ENCODE results near the gene SERPINA3. TPM values are rescaled to one million over a fixed set of nuclear protein-coding genes. Genes with fewer than 3 reads are reported as not detected.

Gene SERPINA3
- total RNA-seq, 1 experiment from 2014 or later: 2.3 TPM

DNA sequence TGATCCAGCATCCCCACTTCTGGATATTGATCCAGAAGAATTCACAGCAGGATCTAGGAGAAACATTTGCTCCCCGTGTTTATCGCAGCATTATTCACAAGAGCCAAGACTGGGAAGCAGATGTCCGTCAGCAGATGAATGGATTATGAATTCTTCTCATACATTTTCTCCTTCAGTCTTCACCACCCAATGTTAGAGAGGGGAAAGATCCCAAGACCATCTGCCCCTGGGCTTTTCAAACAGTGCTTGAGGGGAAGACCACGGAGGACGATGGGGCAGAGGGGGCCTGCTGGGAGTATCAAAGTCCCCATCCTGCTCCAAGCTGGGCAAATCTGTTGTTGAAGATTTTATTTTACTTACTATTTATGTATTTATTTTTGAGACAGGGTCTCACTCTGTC lies 41.1 kb downstream of the SERPINA3 start:
- H3K4me3 Mint-ChIP-seq (ENCODE audit: unreplicated experiment): no peak overlapping the region
- H3K27ac Mint-ChIP-seq (ENCODE audit: unreplicated experiment): no peak overlapping the region
- Histone ChIP-seq H3K4me1 (no peaks in the 10 kb centered on the region), H3K36me3 (ENCODE audit: control insufficient read depth, insufficient read depth, low read length) (no peaks in the 10 kb centered on the region), H3K27me3 (replicated peaks; ENCODE audit: control insufficient read depth, insufficient read depth, low read length) (no peaks in the 10 kb centered on the region), H3K9me3 (no peaks in the 10 kb centered on the region), H3K4me3 (ENCODE audit: low read depth, low read length) (no peak overlapping the region)
- H3K4me1 Mint-ChIP-seq (ENCODE audit: low read depth, unreplicated experiment): no peaks in the 10 kb centered on the region
- no peaks in the 10 kb centered on the region for H3K9me3 Mint-ChIP-seq (ENCODE audit: unreplicated experiment)
- DNase-seq: no peak
- peaks cover 3% of the 10 kb centered on the region for H3K27me3 Mint-ChIP-seq (ENCODE audit: insufficient read depth, unreplicated experiment)
- POLR2A ChIA-PET: no interaction called here
- CTCF ChIA-PET: no interaction called here
- no peaks in the 10 kb centered on the region for H3K36me3 Mint-ChIP-seq (ENCODE audit: insufficient read depth, unreplicated experiment)
- TF ChIP-seq, protein P1, sequence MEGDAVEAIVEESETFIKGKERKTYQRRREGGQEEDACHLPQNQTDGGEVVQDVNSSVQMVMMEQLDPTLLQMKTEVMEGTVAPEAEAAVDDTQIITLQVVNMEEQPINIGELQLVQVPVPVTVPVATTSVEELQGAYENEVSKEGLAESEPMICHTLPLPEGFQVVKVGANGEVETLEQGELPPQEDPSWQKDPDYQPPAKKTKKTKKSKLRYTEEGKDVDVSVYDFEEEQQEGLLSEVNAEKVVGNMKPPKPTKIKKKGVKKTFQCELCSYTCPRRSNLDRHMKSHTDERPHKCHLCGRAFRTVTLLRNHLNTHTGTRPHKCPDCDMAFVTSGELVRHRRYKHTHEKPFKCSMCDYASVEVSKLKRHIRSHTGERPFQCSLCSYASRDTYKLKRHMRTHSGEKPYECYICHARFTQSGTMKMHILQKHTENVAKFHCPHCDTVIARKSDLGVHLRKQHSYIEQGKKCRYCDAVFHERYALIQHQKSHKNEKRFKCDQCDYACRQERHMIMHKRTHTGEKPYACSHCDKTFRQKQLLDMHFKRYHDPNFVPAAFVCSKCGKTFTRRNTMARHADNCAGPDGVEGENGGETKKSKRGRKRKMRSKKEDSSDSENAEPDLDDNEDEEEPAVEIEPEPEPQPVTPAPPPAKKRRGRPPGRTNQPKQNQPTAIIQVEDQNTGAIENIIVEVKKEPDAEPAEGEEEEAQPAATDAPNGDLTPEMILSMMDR (IDR thresholded peaks at IDR 0.05; ENCODE audit: insufficient read depth in 1 of 2, low read depth in 1 of 2, low read length in 1 of 2, severe bottlenecking in 1 of 2, unreplicated experiment in 1 of 2): no peak
- intact Hi-C loops (cut with micrococcal nuclease; ENCODE audit: unreplicated experiment): no loop called here
- BruUV-seq (replicated peaks): no TSS peak

DNA sequence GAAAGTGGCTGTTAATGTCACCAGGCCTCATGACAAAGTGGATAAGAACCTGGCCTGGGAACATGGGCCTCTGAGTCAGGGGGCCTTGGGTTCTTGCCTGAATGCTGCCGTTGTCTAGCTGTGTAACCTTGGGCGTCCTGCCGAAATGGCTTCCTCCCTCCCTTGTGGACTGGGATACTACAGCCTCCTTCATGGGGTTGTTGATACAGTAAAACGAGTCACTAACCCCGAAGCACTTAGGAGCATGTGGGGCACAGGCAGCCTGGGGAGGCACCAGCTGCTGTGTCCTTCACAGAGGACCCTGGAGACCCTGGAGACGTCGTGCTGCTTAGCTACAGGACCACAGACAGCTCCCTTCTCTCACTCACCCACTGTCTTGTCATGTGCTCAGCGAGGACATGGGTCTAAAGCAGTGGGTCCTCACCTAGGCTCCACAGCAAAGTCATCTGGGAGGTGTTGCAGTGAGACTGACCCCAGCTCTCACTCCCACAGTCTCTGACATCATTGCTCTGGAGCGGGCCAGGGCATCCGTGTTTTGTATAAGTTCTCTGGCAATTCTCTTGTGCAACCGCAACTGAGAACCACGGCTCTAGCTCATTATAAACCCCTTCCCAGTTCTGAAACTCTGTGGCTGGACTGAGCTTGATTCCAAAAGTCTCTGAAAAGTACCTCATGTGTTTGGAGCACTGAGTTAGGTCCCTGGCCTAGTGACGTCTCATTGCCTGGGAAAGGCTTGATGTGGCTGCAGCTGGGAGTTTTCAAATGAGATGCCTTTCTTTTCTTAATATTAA lies 42.1 kb downstream of the SERPINA3 start:
- POLR2A ChIA-PET: no interaction called here
- Mint-ChIP-seq H3K4me1 (ENCODE audit: low read depth, unreplicated experiment) (no peaks in the 10 kb centered on the region), H3K36me3 (ENCODE audit: insufficient read depth, unreplicated experiment) (no peaks in the 10 kb centered on the region), H3K27me3 (ENCODE audit: insufficient read depth, unreplicated experiment) (peaks cover 3% of the 10 kb centered on the region), H3K9me3 (ENCODE audit: unreplicated experiment) (no peaks in the 10 kb centered on the region), H3K27ac (ENCODE audit: unreplicated experiment) (no peak overlapping the region), H3K4me3 (ENCODE audit: unreplicated experiment) (no peak overlapping the region)
- no peak overlapping the region for H3K4me3 ChIP-seq (ENCODE audit: low read depth, low read length)
- no peaks in the 10 kb centered on the region for H3K9me3 ChIP-seq
- H3K27me3 ChIP-seq (replicated peaks; ENCODE audit: control insufficient read depth, insufficient read depth, low read length): no peaks in the 10 kb centered on the region
- no peaks in the 10 kb centered on the region for H3K36me3 ChIP-seq (ENCODE audit: control insufficient read depth, insufficient read depth, low read length)
- no peaks in the 10 kb centered on the region for H3K4me1 ChIP-seq
- TF ChIP-seq, protein P1 (IDR thresholded peaks at IDR 0.05; ENCODE audit: insufficient read depth in 1 of 2, low read depth in 1 of 2, low read length in 1 of 2, severe bottlenecking in 1 of 2, unreplicated experiment in 1 of 2): no peak
- CTCF ChIA-PET: no interaction called here
- intact Hi-C loops (cut with micrococcal nuclease; ENCODE audit: unreplicated experiment): no loop called here
- DNase-seq: no peak
- no TSS peak for BruUV-seq (replicated peaks)

DNA sequence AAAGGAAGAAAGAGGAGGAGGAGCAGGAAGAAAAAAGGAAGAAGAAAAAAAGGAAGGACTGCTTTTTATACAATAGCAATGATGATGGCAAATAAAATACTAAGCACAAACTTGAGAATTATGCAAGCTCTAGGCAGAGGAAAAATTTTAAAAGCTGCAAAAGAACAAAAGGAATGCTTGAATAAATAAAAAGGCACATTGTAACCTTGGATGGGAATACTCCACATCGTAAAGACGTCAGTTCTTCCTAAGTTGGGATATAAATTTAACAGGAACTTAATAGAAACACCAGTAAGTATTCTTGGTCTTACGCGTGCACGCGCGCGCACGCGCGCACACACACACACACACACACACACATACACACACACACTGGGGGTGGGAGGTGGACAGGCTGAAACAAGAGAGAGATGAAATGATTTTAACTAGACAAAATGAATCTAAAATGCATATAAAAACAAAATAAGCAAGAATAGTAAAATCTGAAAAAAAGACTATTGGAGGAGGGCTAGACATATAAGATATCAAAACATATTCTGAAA lies 43.0 kb downstream of the SERPINA3 start:
- Mint-ChIP-seq H3K27ac (ENCODE audit: unreplicated experiment) (no peak overlapping the region), H3K4me1 (ENCODE audit: low read depth, unreplicated experiment) (no peaks in the 10 kb centered on the region), H3K36me3 (ENCODE audit: insufficient read depth, unreplicated experiment) (no peaks in the 10 kb centered on the region), H3K27me3 (ENCODE audit: insufficient read depth, unreplicated experiment) (peaks cover 3% of the 10 kb centered on the region), H3K4me3 (ENCODE audit: unreplicated experiment) (no peak overlapping the region), H3K9me3 (ENCODE audit: unreplicated experiment) (no peaks in the 10 kb centered on the region)
- Histone ChIP-seq H3K4me1 (no peaks in the 10 kb centered on the region), H3K9me3 (no peaks in the 10 kb centered on the region), H3K4me3 (ENCODE audit: low read depth, low read length) (no peak overlapping the region), H3K36me3 (ENCODE audit: control insufficient read depth, insufficient read depth, low read length) (no peaks in the 10 kb centered on the region), H3K27me3 (replicated peaks; ENCODE audit: control insufficient read depth, insufficient read depth, low read length) (no peaks in the 10 kb centered on the region)
- TF ChIP-seq, protein P1 (IDR thresholded peaks at IDR 0.05; ENCODE audit: insufficient read depth in 1 of 2, low read depth in 1 of 2, low read length in 1 of 2, severe bottlenecking in 1 of 2, unreplicated experiment in 1 of 2): no peak
- intact Hi-C loops (cut with micrococcal nuclease; ENCODE audit: unreplicated experiment): no loop called here
- ChIA-PET POLR2A (no interaction called here), CTCF (no interaction called here)
- no peak for DNase-seq
- no TSS peak for BruUV-seq (replicated peaks)

Data from Caco-2 (cell line).